Spleen (tissue), 7 donors: ENCODE measurements around the gene RPE65.
"Not testable (repeated sequence)": the region's sequence is repeated elsewhere in the genome, so short reads cannot be mapped to it uniquely, and the experiment has no call there.

Source experiments
- POLR2A ChIP-seq, 3 donors: fragments of 450-650 bp; IDR thresholded peaks; one replicate each; pipeline ENCODE4 v1.5.1; 2017; ENCODE audit warnings: antibody characterized with exemption in 3 of 3, mild to moderate bottlenecking in 1 of 3
- POLR2AphosphoS5 ChIP-seq, 3 donors: sonication (generic); formaldehyde crosslinking; IDR thresholded peaks; one replicate each; pipeline ENCODE4 v1.5.1; 2017; ENCODE audit warnings: antibody characterized with exemption in 3 of 3
- TF ChIP-seq, protein P1 (sequence below), 11 experiments: fragments of 200-600 bp in 7 of 11; fragments of 450-650 bp in 4 of 11; sonication (generic) in 4 of 11; IDR thresholded peaks in 8 of 11; conservative IDR thresholded peaks in 3 of 11; 1 replicate in 7 of 11; 2 replicates in 4 of 11; pipeline versions ENCODE4 v1.4.0 to v1.8.0; 2016 to 2021; ENCODE audit warnings: antibody characterized with exemption in 11 of 11, inconsistent platforms in 4 of 11, mild to moderate bottlenecking in 1 of 11
- donor health status: DM: no; HTN: no; CAD: no; lungs with moderate emphysema.
- donor health status: DM: no; HTN: no; CAD: no.
- donor health status: DM: no; HTN: no; CAD: no.

DNA sequence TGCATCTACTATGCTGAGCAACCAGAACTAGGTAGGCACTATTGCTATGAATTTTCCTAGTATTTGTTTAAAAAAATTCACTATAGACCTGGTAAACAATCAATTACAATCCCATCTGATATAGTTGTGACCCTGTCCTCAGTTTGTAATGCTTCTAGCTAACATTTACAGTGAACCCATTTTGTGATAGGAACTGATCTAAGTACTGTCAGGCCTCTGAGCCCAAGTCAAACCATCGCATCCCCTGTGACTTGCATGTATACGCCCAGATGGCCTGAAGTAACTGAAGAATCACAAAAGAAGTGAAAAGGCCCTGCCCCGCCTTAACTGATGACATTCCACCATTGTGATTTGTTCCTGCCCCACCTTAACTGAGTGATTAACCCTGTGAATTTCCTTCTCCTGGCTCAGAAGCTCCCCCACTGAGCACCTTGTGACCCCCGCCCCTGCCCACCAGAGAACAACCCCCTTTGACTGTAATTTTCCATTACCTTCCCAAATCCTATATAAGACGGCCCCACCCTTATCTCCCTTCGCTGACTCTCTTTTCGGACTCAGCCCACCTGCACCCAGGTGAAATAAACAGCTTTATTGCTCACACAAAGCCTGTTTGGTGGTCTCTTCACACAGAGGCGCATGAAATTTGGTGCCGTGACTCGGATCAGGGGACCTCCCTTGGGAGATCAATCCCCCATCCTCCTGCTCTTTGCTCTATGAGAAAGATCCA, 63.8 kb downstream of the RPE65 start:
- TF ChIP-seq, protein P1, sequence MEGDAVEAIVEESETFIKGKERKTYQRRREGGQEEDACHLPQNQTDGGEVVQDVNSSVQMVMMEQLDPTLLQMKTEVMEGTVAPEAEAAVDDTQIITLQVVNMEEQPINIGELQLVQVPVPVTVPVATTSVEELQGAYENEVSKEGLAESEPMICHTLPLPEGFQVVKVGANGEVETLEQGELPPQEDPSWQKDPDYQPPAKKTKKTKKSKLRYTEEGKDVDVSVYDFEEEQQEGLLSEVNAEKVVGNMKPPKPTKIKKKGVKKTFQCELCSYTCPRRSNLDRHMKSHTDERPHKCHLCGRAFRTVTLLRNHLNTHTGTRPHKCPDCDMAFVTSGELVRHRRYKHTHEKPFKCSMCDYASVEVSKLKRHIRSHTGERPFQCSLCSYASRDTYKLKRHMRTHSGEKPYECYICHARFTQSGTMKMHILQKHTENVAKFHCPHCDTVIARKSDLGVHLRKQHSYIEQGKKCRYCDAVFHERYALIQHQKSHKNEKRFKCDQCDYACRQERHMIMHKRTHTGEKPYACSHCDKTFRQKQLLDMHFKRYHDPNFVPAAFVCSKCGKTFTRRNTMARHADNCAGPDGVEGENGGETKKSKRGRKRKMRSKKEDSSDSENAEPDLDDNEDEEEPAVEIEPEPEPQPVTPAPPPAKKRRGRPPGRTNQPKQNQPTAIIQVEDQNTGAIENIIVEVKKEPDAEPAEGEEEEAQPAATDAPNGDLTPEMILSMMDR (IDR thresholded peaks at IDR 0.05 in 8 of 11, conservative IDR thresholded peaks at IDR 0.05 in 3 of 11) = not testable (repeated sequence)
- not testable (repeated sequence) for TF ChIP-seq POLR2A, POLR2AphosphoS5 (IDR thresholded peaks at IDR 0.05)
